ENCODE results near the gene SFMBT1.

DNA sequence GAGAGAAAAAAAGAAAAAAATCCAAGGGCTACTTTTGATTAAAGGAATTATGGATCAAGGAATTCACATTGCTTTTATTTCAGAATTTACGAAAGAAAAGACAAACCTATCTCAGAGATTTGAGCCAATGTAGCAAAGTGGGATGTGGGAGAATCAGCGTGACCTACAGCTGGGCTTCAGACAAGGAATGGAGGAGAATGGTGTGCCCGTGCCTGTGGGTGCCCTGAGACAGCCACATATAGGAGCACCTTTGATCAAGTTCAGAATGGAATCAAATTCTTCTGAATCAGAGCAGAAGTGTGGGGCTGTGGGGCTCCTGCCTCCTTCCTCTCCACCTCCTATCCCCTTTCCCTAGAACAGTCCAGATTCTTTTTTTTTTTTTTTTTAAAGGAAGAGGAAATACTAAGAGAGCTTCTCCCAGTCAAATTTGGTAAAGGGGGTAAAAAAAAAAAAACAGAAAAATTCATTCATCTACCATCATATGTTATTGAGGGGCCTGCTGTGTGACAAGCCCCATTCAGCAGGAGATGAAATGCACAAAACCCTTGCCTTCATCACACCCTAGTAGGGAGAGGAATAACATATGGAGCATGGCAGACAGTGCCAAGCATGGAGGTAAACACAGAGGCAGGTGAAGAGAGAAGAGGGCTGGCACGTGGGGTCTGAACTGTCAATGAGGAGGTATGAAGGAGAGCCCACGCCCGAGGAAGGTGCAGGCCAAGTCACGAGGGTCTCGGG, 186.0 kb downstream of the SFMBT1 start:
- TF ChIP-seq, protein P1, sequence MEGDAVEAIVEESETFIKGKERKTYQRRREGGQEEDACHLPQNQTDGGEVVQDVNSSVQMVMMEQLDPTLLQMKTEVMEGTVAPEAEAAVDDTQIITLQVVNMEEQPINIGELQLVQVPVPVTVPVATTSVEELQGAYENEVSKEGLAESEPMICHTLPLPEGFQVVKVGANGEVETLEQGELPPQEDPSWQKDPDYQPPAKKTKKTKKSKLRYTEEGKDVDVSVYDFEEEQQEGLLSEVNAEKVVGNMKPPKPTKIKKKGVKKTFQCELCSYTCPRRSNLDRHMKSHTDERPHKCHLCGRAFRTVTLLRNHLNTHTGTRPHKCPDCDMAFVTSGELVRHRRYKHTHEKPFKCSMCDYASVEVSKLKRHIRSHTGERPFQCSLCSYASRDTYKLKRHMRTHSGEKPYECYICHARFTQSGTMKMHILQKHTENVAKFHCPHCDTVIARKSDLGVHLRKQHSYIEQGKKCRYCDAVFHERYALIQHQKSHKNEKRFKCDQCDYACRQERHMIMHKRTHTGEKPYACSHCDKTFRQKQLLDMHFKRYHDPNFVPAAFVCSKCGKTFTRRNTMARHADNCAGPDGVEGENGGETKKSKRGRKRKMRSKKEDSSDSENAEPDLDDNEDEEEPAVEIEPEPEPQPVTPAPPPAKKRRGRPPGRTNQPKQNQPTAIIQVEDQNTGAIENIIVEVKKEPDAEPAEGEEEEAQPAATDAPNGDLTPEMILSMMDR (IDR thresholded peaks at IDR 0.05; ENCODE audit: low read depth, low read length, poor library complexity, severe bottlenecking) = no peak
- TF ChIP-seq EZH2phosphoT487 (IDR thresholded peaks at IDR 0.05; ENCODE audit: borderline replicate concordance, low read length) = no peak
